HG02623 (cell line): ENCODE results near the gene CSN1S1.

Experiments used
- ATAC-seq: cut with Tn5 transposase; IDR thresholded peaks from one replicate; pipeline ENCODE4 v1.9.1; 2021; ENCODE audit warnings: moderate library complexity; ENCODE audit not compliant: unreplicated experiment

Gene CSN1S1

DNA sequence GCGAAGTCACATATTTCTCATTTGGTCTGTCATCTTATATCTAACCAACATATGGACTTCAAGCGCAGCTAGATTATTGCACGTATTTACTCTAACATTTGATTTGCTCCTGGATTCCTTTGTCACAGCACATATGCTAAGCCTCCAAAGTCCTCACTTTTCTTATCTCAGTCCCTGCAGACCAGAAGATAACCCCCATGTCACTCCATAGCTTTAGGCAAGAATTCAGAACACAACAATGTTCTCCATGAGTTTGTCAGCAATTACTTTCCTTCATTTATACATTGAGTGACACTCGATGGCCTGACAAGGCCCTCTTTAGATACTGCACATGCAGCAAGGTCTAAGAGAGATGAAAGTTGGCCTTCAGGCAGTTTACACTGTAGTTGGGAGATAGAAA is 60.1 kb downstream of the CSN1S1 start:
- no peak for ATAC-seq

GRCh38 chr4:69994782-69995181 is 63.9 kb downstream of the CSN1S1 start:
- no peak for ATAC-seq

DNA sequence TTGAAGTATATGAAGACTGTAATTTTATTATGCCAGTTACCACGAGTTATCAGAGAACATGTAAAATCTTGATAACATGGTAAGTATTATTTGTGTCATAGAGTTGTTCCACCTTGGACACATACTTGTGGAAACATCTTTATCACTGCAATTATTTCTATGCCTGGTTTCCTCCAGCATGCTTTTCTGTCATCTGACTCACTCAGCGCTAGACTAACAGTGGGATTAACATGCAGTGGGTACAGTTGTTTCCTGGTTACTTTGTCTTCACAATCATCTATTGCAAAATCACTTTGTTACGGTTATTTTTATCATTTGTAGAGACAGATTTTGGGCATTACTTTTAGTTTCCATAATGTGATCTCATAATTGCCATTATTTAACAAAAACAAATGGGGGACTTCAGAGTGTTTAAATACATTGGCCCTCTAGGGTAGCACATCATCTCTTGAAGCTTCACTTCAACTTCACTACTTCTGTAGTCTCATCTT is 64.7 kb downstream of the CSN1S1 start, which contains the start of gene STATH:
Gene STATH, plus strand, starts transcription at position 441 of the 491 bp plus-strand sequence. CDS start 2,472 bp downstream, outside the sequence.
- no peak for ATAC-seq
